Lung microvascular endothelial cell (primary cell): ENCODE results near the gene ITGA8. TPM values are rescaled to one million over a fixed set of nuclear protein-coding genes. Genes with fewer than 3 reads are reported as not detected.

Experiments used
- DNase-seq, 2 donors: peaks; one replicate each; pipeline versions ENCODE4 v3.0.0 to v3.0.0-alpha.2; 2010; ENCODE audit warnings: low read depth in 2 of 2
- total RNA-seq: library from RNA; depleted of rRNA; stranded (reverse); fragments of >200 nt; gene quantifications from 2 replicates; pipeline ENCODE4 v1.2.1, GENCODE V29; 2014

The ITGA8 gene
- total RNA-seq, 1 donor from 2014 or later, result 0.79 TPM

DNA sequence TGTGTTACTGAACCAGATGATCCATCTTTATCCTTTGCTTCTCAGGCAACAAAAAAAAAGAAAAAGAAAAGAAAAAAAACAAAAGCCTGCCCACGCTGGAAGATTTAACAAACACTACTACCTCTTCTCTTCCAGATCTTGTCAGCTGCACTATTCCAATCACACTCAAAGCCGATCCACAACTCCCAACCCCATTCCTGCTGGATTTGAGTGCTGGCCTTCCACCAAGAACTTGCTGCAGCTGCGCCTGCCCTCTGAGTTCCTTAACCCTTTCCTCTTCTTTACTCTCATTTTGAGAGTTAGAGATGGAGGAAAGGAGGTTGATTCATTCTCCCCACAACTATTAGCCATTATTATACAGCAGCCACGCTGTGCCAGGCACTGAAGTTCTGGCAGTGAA, 16.0 kb upstream of the ITGA8 start:
- DNase-seq, result no peak

DNA sequence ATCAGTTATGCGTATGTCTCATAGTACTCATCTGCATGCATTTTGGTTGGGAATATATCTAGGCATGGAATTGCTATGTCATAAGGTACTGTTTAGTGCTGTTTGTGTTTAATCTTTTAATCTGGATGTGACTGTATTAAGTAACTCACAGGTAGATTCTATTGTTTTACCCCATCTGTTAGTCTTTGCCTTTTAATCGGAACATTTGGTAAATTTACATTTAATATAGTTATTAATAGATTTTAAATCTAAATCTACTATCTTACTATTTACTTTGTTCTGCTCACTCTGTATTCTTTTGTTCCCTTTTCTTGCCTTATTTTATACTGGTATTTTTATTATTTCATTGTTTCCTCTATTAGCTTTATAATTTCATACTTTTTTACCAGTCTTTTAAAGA, 10.6 kb upstream of the ITGA8 start:
- DNase-seq, result no peak

GRCh38 chr10:15729890-15730289, 10.2 kb upstream of the ITGA8 start:
- DNase-seq, result no peak

DNA sequence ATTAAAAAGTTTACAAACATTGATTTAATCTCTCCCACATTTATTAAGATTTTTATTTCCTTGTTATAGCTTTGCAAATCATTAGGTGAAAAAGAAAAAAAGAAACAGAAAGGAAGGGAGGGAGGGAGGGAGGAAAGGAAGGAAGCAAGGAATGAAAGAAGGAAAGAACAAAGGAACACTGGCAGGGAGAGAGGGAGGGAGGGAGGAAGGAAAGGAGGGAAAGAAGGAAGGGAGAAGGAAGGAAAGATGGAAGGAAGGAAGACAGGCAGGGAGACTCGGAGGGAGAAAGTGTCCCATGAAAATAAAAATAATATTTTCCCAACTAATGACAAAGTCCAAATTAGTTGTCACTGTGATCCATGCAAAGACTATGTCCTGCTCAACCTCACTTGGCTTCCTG, 6.3 kb upstream of the ITGA8 start:
- DNase-seq, result no peak

GRCh38 chr10:15725603-15726002, 5.9 kb upstream of the ITGA8 start:
- peak; percentile 68 to 75 for DNase-seq

DNA sequence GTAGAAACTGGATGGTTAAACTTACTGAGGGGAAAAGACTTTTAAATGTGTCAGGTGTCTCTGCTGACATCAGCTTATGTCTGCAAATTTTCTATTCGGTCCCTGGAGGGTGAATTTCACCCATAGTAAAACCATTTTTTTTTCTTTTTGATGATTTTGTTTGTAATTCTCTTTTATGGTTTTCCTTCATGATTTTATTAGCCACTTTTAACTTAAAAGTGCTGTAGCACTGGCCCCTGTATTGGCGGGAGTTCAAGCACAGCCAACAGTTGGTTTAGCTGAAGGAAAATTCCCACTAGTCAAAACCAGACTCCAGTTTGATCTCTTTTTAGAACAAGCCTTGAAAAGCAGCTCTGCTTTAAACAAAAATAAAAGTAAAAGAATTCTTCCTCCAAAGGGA, 5.0 kb upstream of the ITGA8 start:
- DNase-seq, result no peak

DNA sequence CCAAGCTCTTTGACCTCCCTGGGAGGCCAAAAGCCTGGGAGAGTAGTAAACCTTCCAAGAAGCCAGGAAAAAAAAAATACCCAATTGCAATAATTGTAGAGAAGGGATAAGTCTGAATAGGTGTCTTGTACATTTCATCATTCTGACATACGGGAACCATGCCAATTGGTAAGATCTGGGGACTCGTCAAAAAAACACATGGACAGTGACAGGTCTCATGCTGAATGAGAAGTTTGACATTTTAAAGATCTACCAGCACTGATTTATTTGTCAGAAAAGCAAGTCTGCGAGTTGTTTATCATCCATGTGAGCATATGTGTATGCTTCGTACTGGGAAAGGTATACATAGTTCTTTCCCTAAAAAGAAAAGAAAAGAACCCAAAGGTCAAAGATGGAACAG, 4.1 kb upstream of the ITGA8 start:
- DNase-seq, result no peak

- DNase-seq, result no peak
Measured at GRCh38 chr10:15720635-15721287, 1.0 kb upstream of the ITGA8 start.

DNA sequence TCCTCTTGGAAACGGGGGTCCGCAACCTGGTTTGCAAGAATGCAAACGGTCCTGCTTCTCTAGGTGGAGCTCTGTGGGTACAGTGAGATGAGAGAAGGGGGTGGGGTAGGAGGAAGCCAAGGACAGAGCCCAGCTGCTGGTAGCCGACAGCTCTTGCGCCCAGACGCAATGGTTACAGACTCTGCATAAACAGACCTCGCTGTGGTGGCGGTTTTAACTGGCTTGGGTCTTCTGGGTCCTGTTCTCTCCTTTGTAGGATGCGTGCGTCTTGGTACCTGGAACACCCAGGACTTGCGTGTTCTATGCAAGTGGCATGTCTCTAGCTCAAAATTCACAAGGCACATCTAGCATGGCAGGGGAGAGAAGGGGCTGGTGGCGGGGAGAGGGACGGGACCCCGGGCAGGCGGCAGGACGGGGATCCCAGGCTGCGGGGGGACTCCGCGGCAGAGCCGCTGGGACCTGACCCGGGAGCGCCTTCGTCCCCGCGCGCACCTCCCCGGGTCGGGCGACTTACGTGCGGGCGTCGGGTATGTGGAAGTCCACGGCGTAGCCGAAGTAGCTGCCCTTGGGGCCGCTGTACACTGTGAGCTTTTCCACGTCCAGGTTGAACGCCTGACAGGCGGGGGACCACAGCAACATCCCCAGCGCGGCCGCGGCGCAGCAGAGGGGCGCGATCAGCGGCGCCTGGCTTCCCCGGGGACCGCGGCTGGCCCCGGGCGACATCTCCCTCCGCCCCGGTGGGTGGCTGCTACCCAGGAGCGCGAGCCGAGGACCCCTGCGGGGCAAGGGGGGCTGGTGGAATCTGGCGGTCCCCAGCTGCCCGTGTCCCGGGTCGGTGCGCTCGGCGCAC, 448 bp downstream of the ITGA8 start:
- peak; percentile 4 to 39 for DNase-seq

DNA sequence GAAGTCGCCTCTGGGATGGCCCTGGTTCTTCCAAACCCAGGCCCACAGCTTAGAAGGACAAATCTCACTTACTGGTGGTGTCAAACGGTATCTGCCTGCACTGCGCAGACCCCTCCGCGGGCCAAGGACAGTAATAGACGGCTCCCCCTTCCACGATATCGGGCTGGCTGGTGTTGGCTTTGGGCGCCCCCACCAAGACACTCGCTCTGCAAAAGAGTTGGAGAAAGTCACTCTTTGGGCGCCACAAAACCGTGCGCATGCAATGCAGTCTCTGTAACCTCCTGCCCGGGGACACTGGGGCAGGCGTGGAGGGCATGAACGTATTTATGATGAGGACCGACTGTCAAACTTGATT, 1.1 kb downstream of the ITGA8 start:
- DNase-seq, result no peak

- DNase-seq, result peak; percentile 46 to 71
Measured at GRCh38 chr10:15715619-15716227, 4.0 kb downstream of the ITGA8 start.

DNA sequence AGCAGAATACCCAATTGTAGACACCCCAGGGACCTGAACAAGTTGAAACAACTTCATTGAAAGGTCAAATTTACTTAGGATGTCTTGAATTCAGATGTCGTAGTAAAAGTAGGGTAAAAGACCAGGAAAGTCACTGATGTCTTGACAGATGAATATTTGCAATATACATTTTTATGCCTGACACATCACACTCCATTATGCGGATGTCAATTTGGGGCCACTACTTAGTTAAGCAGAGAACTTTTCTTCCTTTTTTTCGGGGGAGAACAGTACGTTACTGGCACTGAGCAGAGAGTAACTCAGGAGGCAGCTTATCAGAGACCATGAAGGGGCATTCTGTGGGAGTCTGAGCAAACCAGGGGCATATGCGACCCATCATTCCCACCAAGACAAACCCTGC, 4.9 kb downstream of the ITGA8 start:
- DNase-seq, result no peak

DNA sequence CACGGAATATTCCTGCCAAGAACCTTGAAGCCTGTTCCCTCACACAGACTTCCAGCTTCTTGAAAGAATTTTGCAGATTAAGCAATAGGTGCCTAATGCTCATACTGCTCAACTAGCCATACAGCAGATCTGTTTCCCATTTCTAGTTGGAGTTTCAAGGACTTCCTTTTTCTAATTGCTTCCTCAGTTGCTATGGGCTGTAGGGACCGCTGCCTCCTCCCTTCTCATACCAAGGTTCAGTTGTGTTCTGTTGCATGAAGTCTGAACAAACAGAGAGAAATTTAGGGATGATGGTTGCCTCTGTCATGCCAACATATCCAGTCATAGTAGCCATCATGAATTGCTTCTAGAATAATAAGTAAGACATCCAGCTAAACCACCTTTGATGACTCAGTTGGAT, 6.8 kb downstream of the ITGA8 start:
- no peak for DNase-seq

DNA sequence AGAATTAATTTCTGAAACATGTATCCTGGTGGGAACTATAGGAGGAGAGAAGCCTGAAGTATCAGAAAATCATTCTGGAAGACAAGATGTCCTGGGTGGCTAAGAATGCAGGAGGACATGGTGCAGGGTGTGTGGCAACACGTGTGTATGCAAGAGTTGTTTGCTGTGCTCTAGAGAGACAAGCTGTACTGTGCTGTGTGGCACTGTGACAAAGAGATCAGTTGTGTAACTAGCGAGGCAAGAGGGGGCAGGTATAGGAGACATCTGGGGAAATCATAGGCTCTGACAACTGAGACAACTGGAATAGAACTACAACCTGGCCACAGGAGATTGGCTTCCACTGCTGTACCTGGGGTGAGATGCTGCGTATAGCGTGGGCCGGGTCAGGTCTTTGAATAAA, 9.3 kb downstream of the ITGA8 start:
- no peak for DNase-seq

- DNase-seq, result no peak
Measured at GRCh38 chr10:15705298-15705697, 14.4 kb downstream of the ITGA8 start.

GRCh38 chr10:15704581-15704968, 15.1 kb downstream of the ITGA8 start:
- peak in 1 of 2 donors; percentile 30 for DNase-seq

GRCh38 chr10:15703944-15704580, 15.7 kb downstream of the ITGA8 start:
- DNase-seq, result no peak

- peak; percentile 28 to 83 for DNase-seq
Measured at GRCh38 chr10:15703151-15703880, 16.4 kb downstream of the ITGA8 start.

DNA sequence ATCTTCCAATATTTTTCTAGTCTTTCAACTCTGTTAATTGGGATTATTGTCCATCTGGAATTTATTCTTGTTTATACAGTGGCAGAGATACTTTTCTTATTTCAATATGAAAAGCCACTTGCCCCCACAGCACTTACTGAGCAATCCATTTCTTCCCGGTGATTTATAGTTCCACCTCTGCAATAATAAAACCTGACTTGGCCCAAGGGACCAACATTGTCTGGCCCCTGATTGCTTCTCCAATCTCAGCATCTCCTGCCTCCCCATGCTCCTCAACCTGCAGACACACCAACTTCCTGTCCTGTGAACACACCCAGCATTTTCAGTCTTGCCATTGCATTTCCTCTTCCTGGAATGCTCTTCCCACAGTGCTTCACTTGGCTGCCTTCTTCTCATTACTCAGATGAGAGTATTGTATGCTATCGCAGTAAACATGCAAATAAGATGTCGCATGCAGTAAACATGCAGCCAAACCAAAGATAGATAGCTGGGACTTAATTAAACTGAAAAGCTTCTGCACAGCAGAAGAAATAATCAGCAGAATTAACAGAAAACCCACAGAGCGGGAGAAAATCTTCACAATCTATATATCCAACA, 19.5 kb downstream of the ITGA8 start:
- DNase-seq, result no peak

- peak in 1 of 2 donors; percentile 42 for DNase-seq
Measured at GRCh38 chr10:15695852-15696251, 23.9 kb downstream of the ITGA8 start.

- no peak for DNase-seq
Measured at GRCh38 chr10:15690031-15690430, 29.7 kb downstream of the ITGA8 start.
